Cardiac atrium fibroblast (primary cell): Measurements from ENCODE around the gene UCKL1. TPM values are rescaled to one million over a fixed set of nuclear protein-coding genes. Genes with fewer than 3 reads are reported as not detected.

ENCODE experiments used
- total RNA-seq: library from RNA; depleted of rRNA; stranded (reverse); fragments of >200 nt; gene quantifications from 2 replicates; pipeline ENCODE4 v1.2.3, GENCODE V29; 2015

UCKL1 gene
- 14.9 and 17.3 TPM in 2 replicates for total RNA-seq

GRCh38 chr20:63955827-63956663, at the start of gene UCKL1:
Gene UCKL1, minus strand, starts transcription at chr20:63956416. Its CDS starts 44 bp downstream, at chr20:63956372.

GRCh38 chr20:63980806-63981728, 24.9 kb upstream of the UCKL1 start, which contains the start of gene PRPF6:
Gene PRPF6, plus strand, starts transcription at chr20:63981132. Its CDS starts 114 bp downstream, at chr20:63981246.

DNA sequence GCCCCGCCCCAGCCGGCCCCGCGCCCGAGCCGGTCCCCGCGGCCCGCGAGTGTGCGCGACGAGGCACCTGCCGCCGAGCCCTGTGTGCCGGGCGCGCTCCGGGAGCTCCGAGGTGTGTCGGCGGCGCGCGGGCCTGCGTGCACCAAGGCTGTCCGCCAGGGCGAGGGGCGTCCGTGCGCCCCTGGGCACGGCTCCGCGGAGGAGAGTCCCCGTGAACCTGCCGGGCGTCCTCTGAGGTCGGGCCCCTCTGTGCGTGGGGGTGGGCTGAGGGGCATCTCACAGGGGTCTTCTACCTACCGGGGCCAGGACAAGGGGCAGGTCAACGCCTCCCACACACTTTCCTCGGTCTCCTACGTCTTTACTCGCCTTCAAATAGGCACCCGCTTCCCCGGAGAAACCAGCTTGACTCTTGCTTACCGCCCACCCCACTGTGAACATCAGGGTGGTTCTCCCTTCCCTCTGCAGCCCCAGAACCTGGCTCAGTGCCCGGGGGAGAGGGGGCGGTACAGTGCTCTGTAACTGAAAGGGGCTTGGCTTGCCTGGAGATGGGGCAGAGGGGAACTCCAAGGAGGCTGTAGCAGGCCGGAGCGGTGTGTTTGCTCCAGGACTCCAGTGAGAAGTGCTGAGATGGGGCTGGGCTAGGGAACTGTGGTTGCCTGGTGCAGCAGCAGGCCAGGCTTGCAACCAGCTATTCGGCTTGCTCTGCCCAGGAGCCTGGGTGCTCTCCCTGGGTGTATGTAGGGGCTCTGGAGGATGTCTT, 23.5 kb upstream of the UCKL1 start, which contains the start of gene SAMD10:
Gene SAMD10, minus strand, starts transcription at position 86 of the 760 bp plus-strand sequence. CDS start 175 bp downstream, outside the sequence.

GRCh38 chr20:63969838-63970713, 13.9 kb upstream of the UCKL1 start, which contains the start of gene ZNF512B:
Gene ZNF512B, minus strand, starts transcription at chr20:63969930. Its CDS starts 1,980 bp downstream, at chr20:63967950.

DNA sequence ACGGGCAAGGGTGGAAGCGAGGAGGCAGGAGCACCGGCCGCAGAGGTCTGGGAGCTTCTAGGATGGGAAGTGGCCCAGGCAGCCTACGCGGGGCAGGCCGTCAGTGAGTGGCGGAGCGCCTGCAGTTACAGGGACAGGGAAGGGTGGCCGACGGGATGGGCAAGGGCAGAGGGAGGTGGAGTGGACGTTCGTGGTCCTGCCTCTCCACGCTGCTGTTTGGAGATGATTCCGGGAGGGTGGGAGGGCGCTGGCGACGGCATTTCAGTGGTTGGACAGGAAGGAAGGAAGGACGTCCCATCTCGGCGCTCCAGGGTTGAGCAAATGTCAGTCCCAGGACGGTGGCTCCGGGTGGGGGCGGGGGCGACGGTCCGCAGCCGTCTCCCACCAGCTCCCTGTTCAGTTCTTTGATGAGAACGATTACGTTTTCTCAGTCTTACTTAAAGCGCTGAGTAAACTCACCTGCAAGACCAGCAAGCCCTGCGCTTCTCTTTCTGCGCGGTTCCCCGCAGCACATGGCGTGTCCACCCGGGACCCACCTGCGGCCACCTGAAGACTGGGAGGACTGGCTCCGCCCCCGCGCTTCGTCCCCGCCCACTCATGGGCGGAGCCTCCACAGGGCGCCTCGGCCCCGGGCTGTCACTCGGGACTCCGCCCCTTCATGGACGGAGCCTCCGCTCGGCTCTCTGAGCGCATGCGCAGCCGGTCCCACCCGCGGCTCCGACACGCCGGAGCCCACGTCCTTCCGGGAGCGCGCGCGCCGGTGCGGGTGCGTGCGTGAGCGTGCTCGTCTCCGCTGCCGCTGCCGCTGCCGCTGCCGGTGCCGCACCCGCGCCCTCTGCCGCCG, 61.6 kb downstream of the UCKL1 start, which contains the start of gene DNAJC5:
Gene DNAJC5, plus strand, starts transcription at position 769 of the 844 bp plus-strand sequence. CDS start 33,220 bp downstream, outside the sequence.

Other genes with a start within 250 kb of the UCKL1 start
- 37.3 and 38.5 TPM in 2 replicates for gene ARFRP1, start 248.4 kb downstream of the UCKL1 start, total RNA-seq
- gene ZGPAT, start 248.4 kb downstream of the UCKL1 start, total RNA-seq = 23.8 and 24.5 TPM in 2 replicates
- gene LIME1, start 219.8 kb downstream of the UCKL1 start, total RNA-seq = 3.8 and 7.3 TPM in 2 replicates
- 36.9 and 58.5 TPM in 2 replicates for gene SLC2A4RG, start 216.6 kb downstream of the UCKL1 start, total RNA-seq
- 3.4 and 3.9 TPM in 2 replicates for gene ZBTB46, start 125.2 kb downstream of the UCKL1 start, total RNA-seq
- not detected in 2 replicates for gene ABHD16B, start 94.9 kb downstream of the UCKL1 start, total RNA-seq
- 131 and 133 TPM in 2 replicates for gene TPD52L2, start 91.1 kb downstream of the UCKL1 start, total RNA-seq
- 51.4 and 57.8 TPM in 2 replicates for gene DNAJC5, start 61.3 kb downstream of the UCKL1 start, total RNA-seq
- 8.7 and 11.7 TPM in 2 replicates for gene ZNF512B, start 13.5 kb upstream of the UCKL1 start, total RNA-seq
- gene SAMD10, start 23.2 kb upstream of the UCKL1 start, total RNA-seq = 1.1 and 2.4 TPM in 2 replicates
- 36.8 and 42.0 TPM in 2 replicates for gene PRPF6, start 24.7 kb upstream of the UCKL1 start, total RNA-seq
- gene C20orf204, start 79.8 kb upstream of the UCKL1 start, total RNA-seq = 0.18 TPM in 1 of 2 replicates, not detected in the other
- gene SOX18, start 93.2 kb upstream of the UCKL1 start, total RNA-seq = 0.36 and 1.8 TPM in 2 replicates
- 26.5 and 30.6 TPM in 2 replicates for gene TCEA2, start 106.8 kb upstream of the UCKL1 start, total RNA-seq
- 9.4 and 10.1 TPM in 2 replicates for gene RGS19, start 123.1 kb upstream of the UCKL1 start, total RNA-seq
- gene OPRL1, start 123.7 kb upstream of the UCKL1 start, total RNA-seq = 0.65 TPM in 1 of 2 replicates, not detected in the other
- 2.5 TPM in 1 of 2 replicates, not detected in the other for gene LKAAEAR1, start 128.0 kb upstream of the UCKL1 start, total RNA-seq
- not detected in 2 replicates for gene NPBWR2, start 151.1 kb upstream of the UCKL1 start, total RNA-seq
- gene MYT1, start 208.0 kb upstream of the UCKL1 start, total RNA-seq = not detected in 2 replicates